ENCODE results near the gene NOP53. TPM values are rescaled to one million over a fixed set of nuclear protein-coding genes. Genes with fewer than 3 reads are reported as not detected.

Gene NOP53
- total and polyA plus RNA-seq, 9 of the 15 experiments (the other 6 are each of a cell fraction or from before 2014, with no cell fraction given) = 6.5 to 274 (median 145) TPM

DNA sequence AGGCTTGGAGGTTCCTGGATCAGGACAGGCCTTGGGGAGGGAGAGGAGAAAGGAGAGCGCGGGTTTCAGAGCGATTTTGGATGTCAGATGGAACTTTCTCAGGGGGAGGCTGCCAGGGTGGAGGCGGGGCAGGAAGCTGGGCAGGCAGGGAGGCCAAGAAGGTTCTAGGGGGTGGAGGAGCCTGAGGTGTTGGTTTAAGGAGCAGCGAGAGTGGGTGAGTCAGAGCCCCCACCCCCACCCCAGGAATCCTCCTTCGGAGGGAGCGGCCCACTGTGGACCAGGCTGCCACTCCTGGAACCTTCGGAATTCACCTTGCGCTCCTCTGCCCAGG lies 15.9 kb upstream of the NOP53 start (continued):
- TF ChIP-seq ATF3 (IDR thresholded peaks at IDR 0.05) (peak; percentile 74), ATF3 (CRISPR knock-in tag; conservative IDR thresholded peaks at IDR 0.05) (no peak), PRMT5 (CRISPR knock-in tag; IDR thresholded peaks at IDR 0.05) (no peak), TCF3 (CRISPR knock-in tag; IDR thresholded peaks at IDR 0.05) (no peak), SRSF7 (optimal IDR thresholded peaks at IDR 0.05; ENCODE audit: low read depth, low read length) (no peak), TRIM24 (IDR thresholded peaks at IDR 0.05) (no peak), EP300 (IDR thresholded peaks at IDR 0.05; ENCODE audit: low read length) (peak; percentile 35; the same call in 1 of the 2 replicates), ZNF644 (tag; IDR thresholded peaks at IDR 0.05; ENCODE audit: low read depth) (no peak), POLR2A (conservative IDR thresholded peaks at IDR 0.05) (0 out of 2 replicates have a peak, but pooled peaks have one; percentile 28), GATAD2A (IDR thresholded peaks at IDR 0.05) (0 out of 2 replicates have a peak, but pooled peaks have one; percentile 15), MXI1 (IDR thresholded peaks at IDR 0.05; ENCODE audit: low read depth, low read length) (no peak), TOE1 (IDR thresholded peaks at IDR 0.05; ENCODE audit: borderline replicate concordance) (no peak), TOE1 (CRISPR knock-in tag; IDR thresholded peaks at IDR 0.05; ENCODE audit: borderline replicate concordance, low read depth) (no peak), SP2 (IDR thresholded peaks at IDR 0.05; ENCODE audit: extremely low read depth, low read depth, low read length, poor library complexity, severe bottlenecking) (no peak), SREBF1 (IDR thresholded peaks at IDR 0.05; ENCODE audit: borderline replicate concordance, low read depth, low read length) (no peak), BRF1 (IDR thresholded peaks at IDR 0.05; ENCODE audit: borderline replicate concordance, extremely low read depth, insufficient read length) (no peak)
- TF ChIP-seq, protein P1, sequence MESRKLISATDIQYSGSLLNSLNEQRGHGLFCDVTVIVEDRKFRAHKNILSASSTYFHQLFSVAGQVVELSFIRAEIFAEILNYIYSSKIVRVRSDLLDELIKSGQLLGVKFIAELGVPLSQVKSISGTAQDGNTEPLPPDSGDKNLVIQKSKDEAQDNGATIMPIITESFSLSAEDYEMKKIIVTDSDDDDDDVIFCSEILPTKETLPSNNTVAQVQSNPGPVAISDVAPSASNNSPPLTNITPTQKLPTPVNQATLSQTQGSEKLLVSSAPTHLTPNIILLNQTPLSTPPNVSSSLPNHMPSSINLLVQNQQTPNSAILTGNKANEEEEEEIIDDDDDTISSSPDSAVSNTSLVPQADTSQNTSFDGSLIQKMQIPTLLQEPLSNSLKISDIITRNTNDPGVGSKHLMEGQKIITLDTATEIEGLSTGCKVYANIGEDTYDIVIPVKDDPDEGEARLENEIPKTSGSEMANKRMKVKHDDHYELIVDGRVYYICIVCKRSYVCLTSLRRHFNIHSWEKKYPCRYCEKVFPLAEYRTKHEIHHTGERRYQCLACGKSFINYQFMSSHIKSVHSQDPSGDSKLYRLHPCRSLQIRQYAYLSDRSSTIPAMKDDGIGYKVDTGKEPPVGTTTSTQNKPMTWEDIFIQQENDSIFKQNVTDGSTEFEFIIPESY (CRISPR knock-in tag; IDR thresholded peaks at IDR 0.05) = no peak
- TF ChIP-seq, protein P2, sequence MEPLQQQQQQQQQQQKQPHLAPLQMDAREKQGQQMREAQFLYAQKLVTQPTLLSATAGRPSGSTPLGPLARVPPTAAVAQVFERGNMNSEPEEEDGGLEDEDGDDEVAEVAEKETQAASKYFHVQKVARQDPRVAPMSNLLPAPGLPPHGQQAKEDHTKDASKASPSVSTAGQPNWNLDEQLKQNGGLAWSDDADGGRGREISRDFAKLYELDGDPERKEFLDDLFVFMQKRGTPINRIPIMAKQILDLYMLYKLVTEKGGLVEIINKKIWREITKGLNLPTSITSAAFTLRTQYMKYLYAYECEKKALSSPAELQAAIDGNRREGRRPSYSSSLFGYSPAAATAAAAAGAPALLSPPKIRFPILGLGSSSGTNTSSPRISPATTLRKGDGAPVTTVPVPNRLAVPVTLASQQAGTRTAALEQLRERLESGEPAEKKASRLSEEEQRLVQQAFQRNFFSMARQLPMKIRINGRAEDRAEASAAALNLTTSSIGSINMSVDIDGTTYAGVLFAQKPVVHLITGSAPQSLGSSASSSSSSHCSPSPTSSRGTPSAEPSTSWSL (CRISPR knock-in tag; IDR thresholded peaks at IDR 0.05; ENCODE audit: borderline replicate concordance) = no peak
- TF ChIP-seq, protein P3, sequence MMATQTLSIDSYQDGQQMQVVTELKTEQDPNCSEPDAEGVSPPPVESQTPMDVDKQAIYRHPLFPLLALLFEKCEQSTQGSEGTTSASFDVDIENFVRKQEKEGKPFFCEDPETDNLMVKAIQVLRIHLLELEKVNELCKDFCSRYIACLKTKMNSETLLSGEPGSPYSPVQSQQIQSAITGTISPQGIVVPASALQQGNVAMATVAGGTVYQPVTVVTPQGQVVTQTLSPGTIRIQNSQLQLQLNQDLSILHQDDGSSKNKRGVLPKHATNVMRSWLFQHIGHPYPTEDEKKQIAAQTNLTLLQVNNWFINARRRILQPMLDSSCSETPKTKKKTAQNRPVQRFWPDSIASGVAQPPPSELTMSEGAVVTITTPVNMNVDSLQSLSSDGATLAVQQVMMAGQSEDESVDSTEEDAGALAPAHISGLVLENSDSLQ (IDR thresholded peaks at IDR 0.05) = peak; percentile 45; the same call in 1 of the 2 replicates
- TF ChIP-seq, protein P4, sequence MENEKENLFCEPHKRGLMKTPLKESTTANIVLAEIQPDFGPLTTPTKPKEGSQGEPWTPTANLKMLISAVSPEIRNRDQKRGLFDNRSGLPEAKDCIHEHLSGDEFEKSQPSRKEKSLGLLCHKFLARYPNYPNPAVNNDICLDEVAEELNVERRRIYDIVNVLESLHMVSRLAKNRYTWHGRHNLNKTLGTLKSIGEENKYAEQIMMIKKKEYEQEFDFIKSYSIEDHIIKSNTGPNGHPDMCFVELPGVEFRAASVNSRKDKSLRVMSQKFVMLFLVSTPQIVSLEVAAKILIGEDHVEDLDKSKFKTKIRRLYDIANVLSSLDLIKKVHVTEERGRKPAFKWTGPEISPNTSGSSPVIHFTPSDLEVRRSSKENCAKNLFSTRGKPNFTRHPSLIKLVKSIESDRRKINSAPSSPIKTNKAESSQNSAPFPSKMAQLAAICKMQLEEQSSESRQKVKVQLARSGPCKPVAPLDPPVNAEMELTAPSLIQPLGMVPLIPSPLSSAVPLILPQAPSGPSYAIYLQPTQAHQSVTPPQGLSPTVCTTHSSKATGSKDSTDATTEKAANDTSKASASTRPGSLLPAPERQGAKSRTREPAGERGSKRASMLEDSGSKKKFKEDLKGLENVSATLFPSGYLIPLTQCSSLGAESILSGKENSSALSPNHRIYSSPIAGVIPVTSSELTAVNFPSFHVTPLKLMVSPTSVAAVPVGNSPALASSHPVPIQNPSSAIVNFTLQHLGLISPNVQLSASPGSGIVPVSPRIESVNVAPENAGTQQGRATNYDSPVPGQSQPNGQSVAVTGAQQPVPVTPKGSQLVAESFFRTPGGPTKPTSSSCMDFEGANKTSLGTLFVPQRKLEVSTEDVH (IDR thresholded peaks at IDR 0.05; ENCODE audit: low read depth, partially characterized antibody) = no peak
- TF ChIP-seq, protein P5, sequence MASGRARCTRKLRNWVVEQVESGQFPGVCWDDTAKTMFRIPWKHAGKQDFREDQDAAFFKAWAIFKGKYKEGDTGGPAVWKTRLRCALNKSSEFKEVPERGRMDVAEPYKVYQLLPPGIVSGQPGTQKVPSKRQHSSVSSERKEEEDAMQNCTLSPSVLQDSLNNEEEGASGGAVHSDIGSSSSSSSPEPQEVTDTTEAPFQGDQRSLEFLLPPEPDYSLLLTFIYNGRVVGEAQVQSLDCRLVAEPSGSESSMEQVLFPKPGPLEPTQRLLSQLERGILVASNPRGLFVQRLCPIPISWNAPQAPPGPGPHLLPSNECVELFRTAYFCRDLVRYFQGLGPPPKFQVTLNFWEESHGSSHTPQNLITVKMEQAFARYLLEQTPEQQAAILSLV (tag; IDR thresholded peaks at IDR 0.05) = no peak
